ENCODE measurements around the gene ALOX5AP.

The ALOX5AP gene

GRCh38 chr13:30806784-30807183, 71.4 kb downstream of the ALOX5AP start:
- DNase-seq (ENCODE audit: low read depth): no peak
- TF ChIP-seq CTCF (IDR thresholded peaks at IDR 0.05; ENCODE audit: insufficient read depth, low read depth, low read length, missing control alignments): no peak
- H3K4me3 ChIP-seq (ENCODE audit: low read depth, low read length): no peak overlapping the region

GRCh38 chr13:30807392-30807791, 72.0 kb downstream of the ALOX5AP start:
- no peak for DNase-seq (ENCODE audit: low read depth)
- TF ChIP-seq CTCF (IDR thresholded peaks at IDR 0.05; ENCODE audit: insufficient read depth, low read depth, low read length, missing control alignments): no peak
- no peak overlapping the region for H3K4me3 ChIP-seq (ENCODE audit: low read depth, low read length)

GRCh38 chr13:30808600-30808999, 73.3 kb downstream of the ALOX5AP start:
- DNase-seq (ENCODE audit: low read depth): no peak
- no peak for TF ChIP-seq CTCF (IDR thresholded peaks at IDR 0.05; ENCODE audit: insufficient read depth, low read depth, low read length, missing control alignments)

DNA sequence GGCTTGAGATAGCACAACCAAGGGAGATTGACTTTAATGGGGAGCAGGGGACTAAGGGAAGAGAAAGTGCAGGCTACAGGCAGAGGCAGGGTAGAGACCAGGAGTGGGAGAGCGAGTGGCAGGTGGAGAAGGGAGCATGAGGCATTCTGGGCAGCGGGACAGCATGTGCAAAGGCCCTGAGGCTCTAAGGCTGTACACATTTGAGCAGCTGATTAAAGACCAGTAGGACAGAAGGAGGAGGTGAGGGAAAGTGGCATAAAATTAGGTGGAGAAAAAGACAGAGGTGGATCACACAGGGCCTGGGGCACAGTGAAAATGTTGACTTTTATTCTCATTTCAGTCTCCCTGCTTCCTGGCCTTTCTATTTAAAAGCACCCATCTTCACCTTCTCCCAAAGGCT, 74.4 kb downstream of the ALOX5AP start:
- DNase-seq (ENCODE audit: low read depth): no peak
- no peak for TF ChIP-seq CTCF (IDR thresholded peaks at IDR 0.05; ENCODE audit: insufficient read depth, low read depth, low read length, missing control alignments)
- H3K4me3 ChIP-seq (ENCODE audit: low read depth, low read length): no peak overlapping the region

More at GRCh38 chr13:30808600-30808999, 73.3 kb downstream of the ALOX5AP start:
- H3K4me3 ChIP-seq (ENCODE audit: low read depth, low read length): no peak overlapping the region

- DNase-seq (ENCODE audit: low read depth): no peak
- no peak overlapping the region for H3K4me3 ChIP-seq (ENCODE audit: low read depth, low read length)
- TF ChIP-seq CTCF (IDR thresholded peaks at IDR 0.05; ENCODE audit: insufficient read depth, low read depth, low read length, missing control alignments): no peak
Observed at GRCh38 chr13:30810261-30810701, 74.9 kb downstream of the ALOX5AP start.

DNA sequence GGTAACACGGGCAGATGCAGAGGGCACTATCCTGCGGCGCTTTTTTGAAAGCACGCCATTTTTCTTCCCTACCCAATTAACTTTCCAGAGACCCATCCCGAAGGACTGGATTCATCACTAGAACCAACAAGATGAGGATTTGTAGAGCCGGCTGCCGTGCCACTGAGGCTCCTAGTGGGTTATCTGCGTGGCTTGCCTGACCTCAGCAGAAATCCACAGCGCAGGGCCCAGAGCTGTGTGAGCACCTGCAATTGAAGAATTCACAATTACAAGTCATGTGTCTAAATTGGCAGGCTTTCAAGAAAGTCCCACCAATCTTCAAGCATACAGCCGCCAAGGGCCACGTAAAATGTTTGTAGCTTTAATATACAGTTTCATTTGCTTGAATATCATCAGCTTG, 75.5 kb downstream of the ALOX5AP start:
- no peak for DNase-seq (ENCODE audit: low read depth)
- H3K4me3 ChIP-seq (ENCODE audit: low read depth, low read length): no peak overlapping the region
- TF ChIP-seq CTCF (IDR thresholded peaks at IDR 0.05; ENCODE audit: insufficient read depth, low read depth, low read length, missing control alignments): no peak
